Measurements from ENCODE around the gene CTNNA3.
"Not testable (repeated sequence)": the region's sequence is repeated elsewhere in the genome, so short reads cannot be mapped to it uniquely, and the experiment has no call there.

The CTNNA3 gene

GRCh38 chr10:67696029-67696428 is at the start of gene CTNNA3:
TSS of gene CTNNA3 (minus strand) at chr10:67696195.
- no peak for DNase-seq

GRCh38 chr10:67735430-67735829 is 39.4 kb upstream of the CTNNA3 start:
- no peak for DNase-seq

- DNase-seq = no peak
Measured at GRCh38 chr10:67733511-67733910, 37.5 kb upstream of the CTNNA3 start.

GRCh38 chr10:67725567-67725966 is 29.6 kb upstream of the CTNNA3 start:
- DNase-seq = no peak

GRCh38 chr10:67723601-67724000 is 27.6 kb upstream of the CTNNA3 start:
- DNase-seq = no peak

- DNase-seq = no peak
Measured at GRCh38 chr10:67722113-67722512, 26.1 kb upstream of the CTNNA3 start.

GRCh38 chr10:67716455-67716854 is 20.5 kb upstream of the CTNNA3 start:
- not testable (repeated sequence) for DNase-seq

GRCh38 chr10:67705921-67706320 is 9.9 kb upstream of the CTNNA3 start:
- DNase-seq = no peak

- not testable (repeated sequence) for DNase-seq
Measured at GRCh38 chr10:67699613-67700270, 3.7 kb upstream of the CTNNA3 start.

GRCh38 chr10:67698164-67698563 is 2.2 kb upstream of the CTNNA3 start:
- DNase-seq = no peak

GRCh38 chr10:67697724-67698131 is 1.7 kb upstream of the CTNNA3 start:
- DNase-seq = no peak

- no peak for DNase-seq
Measured at GRCh38 chr10:67696679-67697078, 684 bp upstream of the CTNNA3 start.

- DNase-seq = no peak
Measured at GRCh38 chr10:67695555-67695954, 440 bp downstream of the CTNNA3 start.

- DNase-seq = not testable (repeated sequence)
Measured at GRCh38 chr10:67691861-67692260, 4.1 kb downstream of the CTNNA3 start.

- not testable (repeated sequence) for DNase-seq
Measured at GRCh38 chr10:67690540-67690939, 5.5 kb downstream of the CTNNA3 start.

GRCh38 chr10:67684140-67684539 is 11.9 kb downstream of the CTNNA3 start:
- not testable (repeated sequence) for DNase-seq

- DNase-seq = no peak
Measured at GRCh38 chr10:67678335-67678974, 17.5 kb downstream of the CTNNA3 start.

- DNase-seq = no peak
Measured at GRCh38 chr10:67676208-67676825, 19.7 kb downstream of the CTNNA3 start.

- no peak for DNase-seq
Measured at GRCh38 chr10:67670401-67670800, 25.6 kb downstream of the CTNNA3 start.

GRCh38 chr10:67669978-67670377 is 26.0 kb downstream of the CTNNA3 start:
- no peak for DNase-seq

- DNase-seq = no peak
Measured at GRCh38 chr10:67668448-67668847, 27.5 kb downstream of the CTNNA3 start.

GRCh38 chr10:67667035-67667425 is 29.0 kb downstream of the CTNNA3 start:
- DNase-seq = no peak

GRCh38 chr10:67666416-67667034 is 29.5 kb downstream of the CTNNA3 start:
- no peak for DNase-seq

- DNase-seq = no peak
Measured at GRCh38 chr10:67665491-67665890, 30.5 kb downstream of the CTNNA3 start.
